SK-N-SH treated with all-trans-retinoic acid at 6 μM for 48 hours (cell line): ENCODE data around the gene RUFY4.
"Not testable (repeated sequence)": the region's sequence is repeated elsewhere in the genome, so short reads cannot be mapped to it uniquely, and the experiment has no call there.

Experiments used
- ATAC-seq: fragments of 200-7000 bp; cut with Tn5 transposase; 3 replicates; pipeline ENCODE4 v1.9.1; 2020; ENCODE audit warnings: mild to moderate bottlenecking, moderate library complexity
- ARNTL ChIP-seq: fragments of 450-650 bp; formaldehyde crosslinking; IDR thresholded peaks from 2 replicates; pipeline ENCODE4 v1.5.0; 2020; ENCODE audit warnings: low read depth, mild to moderate bottlenecking, moderate library complexity, borderline replicate concordance
- BACH2 ChIP-seq: fragments of 250-450 bp; sonication (Bioruptor Pico); IDR thresholded peaks from 2 replicates; pipeline ENCODE4 v1.9.0; 2021; ENCODE audit warnings: mild to moderate bottlenecking, borderline replicate concordance
- CSDC2 ChIP-seq: fragments of 250-450 bp; sonication (Bioruptor Pico); IDR thresholded peaks from 2 replicates; pipeline ENCODE4 v1.5.0; 2020; ENCODE audit warnings: mild to moderate bottlenecking, moderate library complexity
- ESRRG ChIP-seq: fragments of 250-450 bp; sonication (Bioruptor Pico); IDR thresholded peaks from 2 replicates; pipeline ENCODE4 v1.6.1; 2021; ENCODE audit warnings: mild to moderate bottlenecking
- GLIS3 ChIP-seq: fragments of 250-450 bp; sonication (Bioruptor Pico); IDR thresholded peaks from 2 replicates; pipeline ENCODE4 v1.5.0; 2020; ENCODE audit warnings: mild to moderate bottlenecking, moderate library complexity
- ISL1 ChIP-seq: fragments of 250-450 bp; sonication (Bioruptor Pico); IDR thresholded peaks from 2 replicates; pipeline ENCODE4 v2.1.2; 2022; ENCODE audit warnings: mild to moderate bottlenecking, moderate library complexity
- OSR1 ChIP-seq: fragments of 250-450 bp; sonication (Bioruptor Pico); IDR thresholded peaks from 2 replicates; pipeline ENCODE4 v1.8.0; 2022; ENCODE audit warnings: moderate library complexity, mild to moderate bottlenecking, inconsistent platforms
- PPARA ChIP-seq: fragments of 250-450 bp; sonication (Bioruptor Pico); IDR thresholded peaks from 2 replicates; pipeline ENCODE4 v1.5.0; 2020; ENCODE audit warnings: mild to moderate bottlenecking, borderline replicate concordance
- RARB ChIP-seq: fragments of 250-450 bp; sonication (Bioruptor Pico); IDR thresholded peaks from 2 replicates; pipeline ENCODE4 v1.8.0; 2021; ENCODE audit warnings: mild to moderate bottlenecking, moderate library complexity
- SNAI2 ChIP-seq: fragments of 250-450 bp; sonication (Bioruptor Pico); IDR thresholded peaks from 2 replicates; pipeline ENCODE4 v1.5.0; 2020; ENCODE audit warnings: mild to moderate bottlenecking, moderate library complexity
- TCF4 ChIP-seq: fragments of 250-450 bp; sonication (Bioruptor Pico); IDR thresholded peaks from 2 replicates; pipeline ENCODE4 v1.8.0; 2021; ENCODE audit warnings: mild to moderate bottlenecking, moderate library complexity, borderline replicate concordance
- TOX ChIP-seq: fragments of 250-450 bp; sonication (Bioruptor Pico); IDR thresholded peaks from 2 replicates; pipeline ENCODE4 v1.8.0; 2021; ENCODE audit warnings: mild to moderate bottlenecking, moderate library complexity, borderline replicate concordance
- ZFP3 ChIP-seq: fragments of 250-450 bp; sonication (Bioruptor Pico); IDR thresholded peaks from 2 replicates; pipeline ENCODE4 v1.5.0; 2020; ENCODE audit warnings: mild to moderate bottlenecking, moderate library complexity
- ZNF565 ChIP-seq: fragments of 450-650 bp; formaldehyde crosslinking; conservative IDR thresholded peaks from 2 replicates; pipeline ENCODE4 v1.5.0; 2020; ENCODE audit warnings: low read depth, mild to moderate bottlenecking, moderate library complexity
- ZNF70 ChIP-seq: fragments of 450-650 bp; formaldehyde crosslinking; IDR thresholded peaks from 2 replicates; pipeline ENCODE4 v1.5.0; 2020; ENCODE audit warnings: mild to moderate bottlenecking, moderate library complexity
- ZNF8 ChIP-seq: fragments of 450-650 bp; formaldehyde crosslinking; IDR thresholded peaks from 2 replicates; pipeline ENCODE4 v1.5.0; 2020; ENCODE audit warnings: mild to moderate bottlenecking, moderate library complexity
- TF ChIP-seq, protein P1 (sequence below): fragments of 250-450 bp; sonication (Bioruptor Pico); IDR thresholded peaks from 2 replicates; pipeline ENCODE4 v1.5.1; 2020; ENCODE audit warnings: low read depth, mild to moderate bottlenecking, moderate library complexity
- TF ChIP-seq, protein P2 (sequence below): fragments of 250-450 bp; sonication (Bioruptor Pico); IDR thresholded peaks from 2 replicates; pipeline ENCODE4 v1.5.1; 2021; ENCODE audit warnings: mild to moderate bottlenecking, moderate library complexity
- TF ChIP-seq, protein P3 (sequence below): fragments of 250-450 bp; sonication (Bioruptor Pico); IDR thresholded peaks from 2 replicates; pipeline ENCODE4 v1.8.0; 2020; ENCODE audit warnings: mild to moderate bottlenecking, moderate library complexity, borderline replicate concordance
- TF ChIP-seq, protein P4 (sequence below): fragments of 250-450 bp; sonication (Bioruptor Pico); IDR thresholded peaks from 2 replicates; pipeline ENCODE4 v1.8.0; 2021; ENCODE audit warnings: low read depth, mild to moderate bottlenecking, moderate library complexity, borderline replicate concordance
- TF ChIP-seq, protein P5 (sequence below): fragments of 250-450 bp; sonication (Bioruptor Pico); IDR thresholded peaks from 2 replicates; pipeline ENCODE4 v1.5.0; 2020; ENCODE audit warnings: mild to moderate bottlenecking, moderate library complexity

Gene RUFY4

DNA sequence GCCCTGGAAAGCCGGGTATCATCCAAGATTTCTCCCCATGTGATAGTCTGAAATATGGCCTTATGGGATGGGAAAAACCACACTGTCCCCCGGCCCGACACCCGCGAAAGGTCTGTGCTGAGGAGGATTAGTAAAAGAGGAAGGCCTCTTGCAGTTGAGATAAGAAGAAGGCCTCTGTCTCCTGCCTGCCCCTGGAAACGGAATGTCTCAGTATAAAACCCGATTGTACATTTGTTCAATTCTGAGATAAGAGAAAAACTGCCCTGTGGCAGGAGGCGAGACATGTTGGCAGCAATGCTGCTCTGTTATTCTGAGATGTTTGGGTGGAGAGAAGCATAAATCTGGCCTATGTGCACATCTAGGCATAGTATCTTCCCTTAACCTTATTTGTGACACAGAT is 26.8 kb downstream of the RUFY4 start:
- TF ChIP-seq, protein P1, sequence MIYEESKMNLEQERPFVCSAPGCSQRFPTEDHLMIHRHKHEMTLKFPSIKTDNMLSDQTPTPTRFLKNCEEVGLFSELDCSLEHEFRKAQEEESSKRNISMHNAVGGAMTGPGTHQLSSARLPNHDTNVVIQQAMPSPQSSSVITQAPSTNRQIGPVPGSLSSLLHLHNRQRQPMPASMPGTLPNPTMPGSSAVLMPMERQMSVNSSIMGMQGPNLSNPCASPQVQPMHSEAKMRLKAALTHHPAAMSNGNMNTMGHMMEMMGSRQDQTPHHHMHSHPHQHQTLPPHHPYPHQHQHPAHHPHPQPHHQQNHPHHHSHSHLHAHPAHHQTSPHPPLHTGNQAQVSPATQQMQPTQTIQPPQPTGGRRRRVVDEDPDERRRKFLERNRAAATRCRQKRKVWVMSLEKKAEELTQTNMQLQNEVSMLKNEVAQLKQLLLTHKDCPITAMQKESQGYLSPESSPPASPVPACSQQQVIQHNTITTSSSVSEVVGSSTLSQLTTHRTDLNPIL, result no peak
- TF ChIP-seq BACH2 (CRISPR knock-in tag), result no peak
- TF ChIP-seq, protein P2, sequence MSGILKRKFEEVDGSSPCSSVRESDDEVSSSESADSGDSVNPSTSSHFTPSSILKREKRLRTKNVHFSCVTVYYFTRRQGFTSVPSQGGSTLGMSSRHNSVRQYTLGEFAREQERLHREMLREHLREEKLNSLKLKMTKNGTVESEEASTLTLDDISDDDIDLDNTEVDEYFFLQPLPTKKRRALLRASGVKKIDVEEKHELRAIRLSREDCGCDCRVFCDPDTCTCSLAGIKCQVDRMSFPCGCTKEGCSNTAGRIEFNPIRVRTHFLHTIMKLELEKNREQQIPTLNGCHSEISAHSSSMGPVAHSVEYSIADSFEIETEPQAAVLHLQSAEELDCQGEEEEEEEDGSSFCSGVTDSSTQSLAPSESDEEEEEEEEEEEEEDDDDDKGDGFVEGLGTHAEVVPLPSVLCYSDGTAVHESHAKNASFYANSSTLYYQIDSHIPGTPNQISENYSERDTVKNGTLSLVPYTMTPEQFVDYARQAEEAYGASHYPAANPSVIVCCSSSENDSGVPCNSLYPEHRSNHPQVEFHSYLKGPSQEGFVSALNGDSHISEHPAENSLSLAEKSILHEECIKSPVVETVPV (CRISPR knock-in tag), result no peak
- no peak for TF ChIP-seq RARB
- TF ChIP-seq ZNF70 (CRISPR knock-in tag), result no peak
- TF ChIP-seq, protein P3, sequence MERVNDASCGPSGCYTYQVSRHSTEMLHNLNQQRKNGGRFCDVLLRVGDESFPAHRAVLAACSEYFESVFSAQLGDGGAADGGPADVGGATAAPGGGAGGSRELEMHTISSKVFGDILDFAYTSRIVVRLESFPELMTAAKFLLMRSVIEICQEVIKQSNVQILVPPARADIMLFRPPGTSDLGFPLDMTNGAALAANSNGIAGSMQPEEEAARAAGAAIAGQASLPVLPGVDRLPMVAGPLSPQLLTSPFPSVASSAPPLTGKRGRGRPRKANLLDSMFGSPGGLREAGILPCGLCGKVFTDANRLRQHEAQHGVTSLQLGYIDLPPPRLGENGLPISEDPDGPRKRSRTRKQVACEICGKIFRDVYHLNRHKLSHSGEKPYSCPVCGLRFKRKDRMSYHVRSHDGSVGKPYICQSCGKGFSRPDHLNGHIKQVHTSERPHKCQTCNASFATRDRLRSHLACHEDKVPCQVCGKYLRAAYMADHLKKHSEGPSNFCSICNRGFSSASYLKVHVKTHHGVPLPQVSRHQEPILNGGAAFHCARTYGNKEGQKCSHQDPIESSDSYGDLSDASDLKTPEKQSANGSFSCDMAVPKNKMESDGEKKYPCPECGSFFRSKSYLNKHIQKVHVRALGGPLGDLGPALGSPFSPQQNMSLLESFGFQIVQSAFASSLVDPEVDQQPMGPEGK (CRISPR knock-in tag), result no peak
- TF ChIP-seq CSDC2, result no peak
- TF ChIP-seq ISL1 (CRISPR knock-in tag), result no peak
- no peak for TF ChIP-seq ZFP3
- no peak for TF ChIP-seq GLIS3 (CRISPR knock-in tag)
- TF ChIP-seq PPARA (CRISPR knock-in tag), result no peak
- TF ChIP-seq ARNTL (CRISPR knock-in tag), result no peak
- TF ChIP-seq SNAI2 (CRISPR knock-in tag), result no peak
- TF ChIP-seq OSR1 (CRISPR knock-in tag), result no peak
- TF ChIP-seq, protein P4, sequence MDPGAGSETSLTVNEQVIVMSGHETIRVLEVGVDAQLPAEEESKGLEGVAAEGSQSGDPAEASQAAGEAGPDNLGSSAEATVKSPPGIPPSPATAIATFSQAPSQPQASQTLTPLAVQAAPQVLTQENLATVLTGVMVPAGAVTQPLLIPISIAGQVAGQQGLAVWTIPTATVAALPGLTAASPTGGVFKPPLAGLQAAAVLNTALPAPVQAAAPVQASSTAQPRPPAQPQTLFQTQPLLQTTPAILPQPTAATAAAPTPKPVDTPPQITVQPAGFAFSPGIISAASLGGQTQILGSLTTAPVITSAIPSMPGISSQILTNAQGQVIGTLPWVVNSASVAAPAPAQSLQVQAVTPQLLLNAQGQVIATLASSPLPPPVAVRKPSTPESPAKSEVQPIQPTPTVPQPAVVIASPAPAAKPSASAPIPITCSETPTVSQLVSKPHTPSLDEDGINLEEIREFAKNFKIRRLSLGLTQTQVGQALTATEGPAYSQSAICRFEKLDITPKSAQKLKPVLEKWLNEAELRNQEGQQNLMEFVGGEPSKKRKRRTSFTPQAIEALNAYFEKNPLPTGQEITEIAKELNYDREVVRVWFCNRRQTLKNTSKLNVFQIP (CRISPR knock-in tag), result no peak
- TF ChIP-seq ZNF565 (CRISPR knock-in tag), result no peak
- no peak for TF ChIP-seq TCF4
- ATAC-seq, result no peak

DNA sequence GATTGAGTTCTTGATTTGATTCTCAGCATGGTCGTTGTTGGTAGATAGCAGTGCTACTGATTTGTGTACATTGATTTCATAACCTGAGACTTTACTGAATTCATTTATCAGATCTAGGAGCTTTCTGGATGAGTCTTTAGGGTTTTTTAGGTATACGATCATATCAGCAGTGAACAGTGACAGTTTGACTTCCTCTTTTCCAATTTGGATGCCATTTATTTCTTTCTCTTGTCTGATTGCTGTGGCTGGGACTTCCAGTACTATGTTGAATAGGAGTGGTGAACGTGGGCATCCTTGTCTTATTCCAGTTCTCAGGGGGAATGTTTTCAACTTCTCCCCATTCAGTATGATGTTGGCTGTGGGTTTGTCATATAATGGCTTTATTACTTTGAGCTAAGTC is 28.9 kb downstream of the RUFY4 start:
- ATAC-seq, result no peak
- no peak for TF ChIP-seq TOX (CRISPR knock-in tag)
- TF ChIP-seq, protein P3 (CRISPR knock-in tag), result no peak
- no peak for TF ChIP-seq OSR1 (CRISPR knock-in tag)
- no peak for TF ChIP-seq CSDC2
- TF ChIP-seq SNAI2 (CRISPR knock-in tag), result no peak
- no peak for TF ChIP-seq ZNF8 (CRISPR knock-in tag)
- no peak for TF ChIP-seq GLIS3 (CRISPR knock-in tag)
- TF ChIP-seq BACH2 (CRISPR knock-in tag), result no peak
- no peak for TF ChIP-seq TCF4
- TF ChIP-seq RARB, result no peak
- TF ChIP-seq, protein P2 (CRISPR knock-in tag), result no peak
- TF ChIP-seq ISL1 (CRISPR knock-in tag), result no peak
- TF ChIP-seq, protein P1, result no peak
- TF ChIP-seq, protein P5, sequence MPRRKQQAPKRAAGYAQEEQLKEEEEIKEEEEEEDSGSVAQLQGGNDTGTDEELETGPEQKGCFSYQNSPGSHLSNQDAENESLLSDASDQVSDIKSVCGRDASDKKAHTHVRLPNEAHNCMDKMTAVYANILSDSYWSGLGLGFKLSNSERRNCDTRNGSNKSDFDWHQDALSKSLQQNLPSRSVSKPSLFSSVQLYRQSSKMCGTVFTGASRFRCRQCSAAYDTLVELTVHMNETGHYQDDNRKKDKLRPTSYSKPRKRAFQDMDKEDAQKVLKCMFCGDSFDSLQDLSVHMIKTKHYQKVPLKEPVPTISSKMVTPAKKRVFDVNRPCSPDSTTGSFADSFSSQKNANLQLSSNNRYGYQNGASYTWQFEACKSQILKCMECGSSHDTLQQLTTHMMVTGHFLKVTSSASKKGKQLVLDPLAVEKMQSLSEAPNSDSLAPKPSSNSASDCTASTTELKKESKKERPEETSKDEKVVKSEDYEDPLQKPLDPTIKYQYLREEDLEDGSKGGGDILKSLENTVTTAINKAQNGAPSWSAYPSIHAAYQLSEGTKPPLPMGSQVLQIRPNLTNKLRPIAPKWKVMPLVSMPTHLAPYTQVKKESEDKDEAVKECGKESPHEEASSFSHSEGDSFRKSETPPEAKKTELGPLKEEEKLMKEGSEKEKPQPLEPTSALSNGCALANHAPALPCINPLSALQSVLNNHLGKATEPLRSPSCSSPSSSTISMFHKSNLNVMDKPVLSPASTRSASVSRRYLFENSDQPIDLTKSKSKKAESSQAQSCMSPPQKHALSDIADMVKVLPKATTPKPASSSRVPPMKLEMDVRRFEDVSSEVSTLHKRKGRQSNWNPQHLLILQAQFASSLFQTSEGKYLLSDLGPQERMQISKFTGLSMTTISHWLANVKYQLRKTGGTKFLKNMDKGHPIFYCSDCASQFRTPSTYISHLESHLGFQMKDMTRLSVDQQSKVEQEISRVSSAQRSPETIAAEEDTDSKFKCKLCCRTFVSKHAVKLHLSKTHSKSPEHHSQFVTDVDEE (CRISPR knock-in tag), result no peak
- TF ChIP-seq, protein P4 (CRISPR knock-in tag), result no peak
- no peak for TF ChIP-seq ZFP3
- no peak for TF ChIP-seq ESRRG (CRISPR knock-in tag)
- TF ChIP-seq ZNF565 (CRISPR knock-in tag), result no peak
- no peak for TF ChIP-seq ZNF70 (CRISPR knock-in tag)

DNA sequence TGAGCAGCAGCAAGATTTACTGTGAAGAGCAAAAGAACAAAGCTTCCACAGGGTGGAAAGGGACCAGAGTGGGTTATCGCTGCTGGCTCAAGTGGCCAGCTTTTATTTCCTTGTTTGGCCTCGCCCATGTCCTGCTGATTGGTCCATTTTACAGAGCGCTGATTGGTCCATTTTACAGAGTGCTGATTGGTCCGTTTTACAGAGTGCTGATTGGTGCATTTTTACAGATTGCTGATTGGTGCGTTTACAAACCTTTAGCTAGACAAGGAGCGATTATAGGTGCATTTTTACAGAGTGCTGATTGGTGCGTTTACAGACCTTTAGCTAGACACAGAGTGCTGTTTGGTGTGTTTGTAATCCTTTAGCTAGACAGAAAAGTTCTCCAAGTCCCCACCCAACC is 39.8 kb downstream of the RUFY4 start:
- not testable (repeated sequence) for ATAC-seq
